ENCODE measurements around the gene WWOX.

DNA sequence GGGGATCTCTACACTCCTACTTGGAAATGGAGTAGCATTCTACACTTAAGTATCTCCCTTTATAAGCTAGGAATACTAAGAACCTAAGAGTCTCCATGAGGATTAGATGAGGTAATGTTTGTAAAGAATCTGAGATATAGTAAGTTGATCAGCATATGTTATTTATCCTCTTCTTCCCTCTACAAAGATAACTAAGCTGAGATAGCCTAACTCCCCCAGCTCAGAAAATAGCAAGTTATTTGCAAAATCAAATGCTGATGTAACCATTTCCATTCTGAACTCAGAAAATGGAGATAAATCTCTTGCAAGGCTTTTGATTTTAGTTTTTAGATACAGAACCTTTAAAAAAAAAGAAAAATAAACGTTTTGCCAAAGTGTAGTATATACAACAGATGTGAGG lies 975.1 kb downstream of the WWOX start:
- TF ChIP-seq, protein P1, sequence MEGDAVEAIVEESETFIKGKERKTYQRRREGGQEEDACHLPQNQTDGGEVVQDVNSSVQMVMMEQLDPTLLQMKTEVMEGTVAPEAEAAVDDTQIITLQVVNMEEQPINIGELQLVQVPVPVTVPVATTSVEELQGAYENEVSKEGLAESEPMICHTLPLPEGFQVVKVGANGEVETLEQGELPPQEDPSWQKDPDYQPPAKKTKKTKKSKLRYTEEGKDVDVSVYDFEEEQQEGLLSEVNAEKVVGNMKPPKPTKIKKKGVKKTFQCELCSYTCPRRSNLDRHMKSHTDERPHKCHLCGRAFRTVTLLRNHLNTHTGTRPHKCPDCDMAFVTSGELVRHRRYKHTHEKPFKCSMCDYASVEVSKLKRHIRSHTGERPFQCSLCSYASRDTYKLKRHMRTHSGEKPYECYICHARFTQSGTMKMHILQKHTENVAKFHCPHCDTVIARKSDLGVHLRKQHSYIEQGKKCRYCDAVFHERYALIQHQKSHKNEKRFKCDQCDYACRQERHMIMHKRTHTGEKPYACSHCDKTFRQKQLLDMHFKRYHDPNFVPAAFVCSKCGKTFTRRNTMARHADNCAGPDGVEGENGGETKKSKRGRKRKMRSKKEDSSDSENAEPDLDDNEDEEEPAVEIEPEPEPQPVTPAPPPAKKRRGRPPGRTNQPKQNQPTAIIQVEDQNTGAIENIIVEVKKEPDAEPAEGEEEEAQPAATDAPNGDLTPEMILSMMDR (conservative IDR thresholded peaks at IDR 0.05 in 1 of 2, IDR thresholded peaks at IDR 0.05 in 1 of 2; ENCODE audit: extremely low read depth in 1 of 2, insufficient read depth in 1 of 2, low read depth in 1 of 2, low read length in 2 of 2), result no peak
- no peak for TF ChIP-seq EZH2 (IDR thresholded peaks at IDR 0.05; ENCODE audit: borderline replicate concordance, low read length)

All from mammary epithelial cell (primary cell).